Transverse colon (tissue), 4 donors: ENCODE data around the gene DRAM2.

Experiments
- POLR2A ChIP-seq: fragments of 450-650 bp; IDR thresholded peaks from one replicate; pipeline ENCODE4 v1.6.1; 2016; ENCODE audit warnings: antibody characterized with exemption, mild to moderate bottlenecking, moderate library complexity
- POLR2AphosphoS5 ChIP-seq, 3 donors: sonication (generic); formaldehyde crosslinking; IDR thresholded peaks; one replicate each; pipeline ENCODE4 v1.6.1; 2016; ENCODE audit warnings: antibody characterized with exemption in 3 of 3
- TF ChIP-seq, protein P1 (sequence below), 5 experiments: fragments of 200-600 bp in 3 of 5; fragments of 450-650 bp in 2 of 5; sonication (generic) in 3 of 5; IDR thresholded peaks; 1 replicate in 2 of 5; 2 replicates in 3 of 5; pipeline ENCODE4 v1.5.1; 2016 to 2017; ENCODE audit warnings: antibody characterized with exemption in 5 of 5, inconsistent platforms in 3 of 5, mild to moderate bottlenecking in 2 of 5, moderate library complexity in 1 of 5

DNA sequence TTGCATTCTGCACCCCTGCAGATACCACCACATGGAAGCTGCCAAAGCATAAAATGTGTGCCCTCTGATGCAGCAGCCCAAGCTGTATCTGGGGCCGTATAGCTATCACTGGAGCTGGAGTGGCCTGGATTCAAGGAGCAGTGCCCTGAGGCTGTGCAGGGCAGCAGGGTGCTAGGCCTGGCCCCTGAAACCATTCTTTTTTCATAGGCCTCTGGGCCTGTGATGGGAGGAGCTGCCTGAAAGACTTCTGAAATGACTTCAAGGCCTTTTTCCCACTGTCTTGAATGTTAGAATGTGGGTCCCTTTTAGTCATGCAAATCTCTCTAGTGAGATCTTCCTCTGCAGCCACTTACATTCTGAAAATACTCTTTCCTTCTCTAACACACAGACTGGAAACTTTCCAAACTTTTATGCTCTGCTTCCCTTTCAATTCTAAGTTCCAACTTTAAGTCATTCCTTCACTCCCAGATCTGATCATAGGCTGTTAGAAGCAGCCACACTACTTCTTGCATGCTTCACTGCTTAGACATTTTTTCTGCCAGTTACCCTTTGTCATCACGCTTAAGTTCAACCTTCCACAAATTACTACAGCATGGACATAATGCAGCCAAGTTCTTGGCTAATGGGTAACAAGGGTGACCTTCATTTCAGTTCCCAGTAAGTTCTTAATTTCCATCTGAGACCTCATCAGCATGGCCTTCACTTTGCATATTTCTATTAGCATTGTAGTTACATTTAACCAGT lies 42.4 kb downstream of the DRAM2 start:
- TF ChIP-seq, protein P1, sequence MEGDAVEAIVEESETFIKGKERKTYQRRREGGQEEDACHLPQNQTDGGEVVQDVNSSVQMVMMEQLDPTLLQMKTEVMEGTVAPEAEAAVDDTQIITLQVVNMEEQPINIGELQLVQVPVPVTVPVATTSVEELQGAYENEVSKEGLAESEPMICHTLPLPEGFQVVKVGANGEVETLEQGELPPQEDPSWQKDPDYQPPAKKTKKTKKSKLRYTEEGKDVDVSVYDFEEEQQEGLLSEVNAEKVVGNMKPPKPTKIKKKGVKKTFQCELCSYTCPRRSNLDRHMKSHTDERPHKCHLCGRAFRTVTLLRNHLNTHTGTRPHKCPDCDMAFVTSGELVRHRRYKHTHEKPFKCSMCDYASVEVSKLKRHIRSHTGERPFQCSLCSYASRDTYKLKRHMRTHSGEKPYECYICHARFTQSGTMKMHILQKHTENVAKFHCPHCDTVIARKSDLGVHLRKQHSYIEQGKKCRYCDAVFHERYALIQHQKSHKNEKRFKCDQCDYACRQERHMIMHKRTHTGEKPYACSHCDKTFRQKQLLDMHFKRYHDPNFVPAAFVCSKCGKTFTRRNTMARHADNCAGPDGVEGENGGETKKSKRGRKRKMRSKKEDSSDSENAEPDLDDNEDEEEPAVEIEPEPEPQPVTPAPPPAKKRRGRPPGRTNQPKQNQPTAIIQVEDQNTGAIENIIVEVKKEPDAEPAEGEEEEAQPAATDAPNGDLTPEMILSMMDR (IDR thresholded peaks at IDR 0.05) = no peak
- TF ChIP-seq POLR2A (no peak), POLR2AphosphoS5 (IDR thresholded peaks at IDR 0.05) (no peak)
